Uterus (tissue), 4 donors: ENCODE measurements around the gene PTPRD. TPM values are rescaled to one million over a fixed set of nuclear protein-coding genes. Genes with fewer than 3 reads are reported as not detected.

Experiments
- DNase-seq, 2 donors: peaks; one replicate each; pipeline ENCODE4 v3.0.0-alpha.2; 2019 to 2020
- H3K27ac ChIP-seq, 2 donors: fragments of 200-600 bp; sonication (generic); 1 replicate in 1 of 2; 2 replicates in 1 of 2; pipeline ENCODE4 v1.5.1; 2016 to 2018
- H3K27me3 ChIP-seq, 2 donors: fragments of 200-600 bp; sonication (generic); one replicate each; pipeline ENCODE4 v1.5.1; 2018 to 2019; ENCODE audit warnings: control low read depth in 1 of 2
- H3K36me3 ChIP-seq, 2 donors: fragments of 200-600 bp; sonication (generic); one replicate each; pipeline ENCODE4 v1.5.1; 2019; ENCODE audit warnings: control low read depth in 1 of 2
- H3K4me1 ChIP-seq, 2 donors: fragments of 200-600 bp; sonication (generic); one replicate each; pipeline ENCODE4 v1.5.1; 2018 to 2019; ENCODE audit warnings: control low read depth in 1 of 2
- H3K4me3 ChIP-seq, 2 donors: fragments of 200-600 bp; sonication (generic); 1 replicate in 1 of 2; 2 replicates in 1 of 2; pipeline ENCODE4 v1.5.1; 2018 to 2019; ENCODE audit warnings: mild to moderate bottlenecking in 1 of 2
- H3K9me3 ChIP-seq, 2 donors: fragments of 200-600 bp; sonication (generic); one replicate each; pipeline ENCODE4 v1.5.1; 2019; ENCODE audit warnings: control low read depth in 1 of 2
- POLR2A ChIP-seq, 2 donors: fragments of 450-650 bp; IDR thresholded peaks; one replicate each; pipeline ENCODE4 v1.6.1; 2016; ENCODE audit warnings: antibody characterized with exemption in 2 of 2, mild to moderate bottlenecking in 1 of 2, moderate library complexity in 1 of 2
- intact Hi-C: fragments of 100-400 bp; cut with DNase I; formaldehyde crosslinking; loops from one replicate; pipeline ENCODE4 v1.15.1; 2023; ENCODE audit warnings: low total_unique reads
- total RNA-seq, 4 donors: library from RNA; depleted of rRNA in 3 of 4; stranded (reverse); fragments of >200 nt in 3 of 4; gene quantifications; one replicate each; pipeline versions ENCODE4 v1.1.0 to v1.2.4, GENCODE V29; 2014 to 2023
- TF ChIP-seq, protein P1 (sequence below), 4 experiments: fragments of 200-600 bp in 2 of 4; fragments of 450-650 bp in 2 of 4; sonication (generic) in 2 of 4; IDR thresholded peaks; one replicate each; pipeline ENCODE4 v1.5.1; 2016 to 2019; ENCODE audit warnings: antibody characterized with exemption in 4 of 4, mild to moderate bottlenecking in 2 of 4, moderate library complexity in 1 of 4
- donor health status: DM: yes; HTN: yes; CAD: no.

The PTPRD gene
- total RNA-seq, 4 donors from 2014 or later, result 1.2 to 136 (median 26.4) TPM

DNA sequence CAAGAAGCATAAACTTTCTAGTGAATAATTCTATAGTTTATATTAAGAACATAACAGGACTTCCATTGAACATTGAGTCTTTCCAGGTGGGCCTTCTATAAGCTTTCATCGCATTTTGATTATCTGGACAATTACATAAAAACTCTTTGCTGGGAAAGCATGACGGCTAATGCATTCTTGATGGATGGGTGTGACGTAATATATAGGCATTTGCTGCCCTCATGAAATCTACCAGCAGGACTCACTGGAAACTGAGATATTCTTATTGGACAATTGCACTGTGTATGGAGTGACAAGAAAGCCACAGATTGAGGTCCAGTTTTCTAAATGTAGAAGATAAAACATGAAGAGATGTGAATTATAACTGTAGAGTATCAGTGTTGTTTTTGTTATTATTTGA, 15.0 kb downstream of the PTPRD start:
- intact Hi-C loops, result no loop called here
- no peak for TF ChIP-seq POLR2A (IDR thresholded peaks at IDR 0.05)
- TF ChIP-seq, protein P1, sequence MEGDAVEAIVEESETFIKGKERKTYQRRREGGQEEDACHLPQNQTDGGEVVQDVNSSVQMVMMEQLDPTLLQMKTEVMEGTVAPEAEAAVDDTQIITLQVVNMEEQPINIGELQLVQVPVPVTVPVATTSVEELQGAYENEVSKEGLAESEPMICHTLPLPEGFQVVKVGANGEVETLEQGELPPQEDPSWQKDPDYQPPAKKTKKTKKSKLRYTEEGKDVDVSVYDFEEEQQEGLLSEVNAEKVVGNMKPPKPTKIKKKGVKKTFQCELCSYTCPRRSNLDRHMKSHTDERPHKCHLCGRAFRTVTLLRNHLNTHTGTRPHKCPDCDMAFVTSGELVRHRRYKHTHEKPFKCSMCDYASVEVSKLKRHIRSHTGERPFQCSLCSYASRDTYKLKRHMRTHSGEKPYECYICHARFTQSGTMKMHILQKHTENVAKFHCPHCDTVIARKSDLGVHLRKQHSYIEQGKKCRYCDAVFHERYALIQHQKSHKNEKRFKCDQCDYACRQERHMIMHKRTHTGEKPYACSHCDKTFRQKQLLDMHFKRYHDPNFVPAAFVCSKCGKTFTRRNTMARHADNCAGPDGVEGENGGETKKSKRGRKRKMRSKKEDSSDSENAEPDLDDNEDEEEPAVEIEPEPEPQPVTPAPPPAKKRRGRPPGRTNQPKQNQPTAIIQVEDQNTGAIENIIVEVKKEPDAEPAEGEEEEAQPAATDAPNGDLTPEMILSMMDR (IDR thresholded peaks at IDR 0.05), result no peak
- no peak for DNase-seq
- H3K36me3 ChIP-seq, result no peaks in the 10 kb centered on the region
- H3K9me3 ChIP-seq, result no peaks in the 10 kb centered on the region
- no peaks in the 10 kb centered on the region for H3K27me3 ChIP-seq
- H3K4me3 ChIP-seq, result no peak overlapping the region
- no peak overlapping the region for H3K27ac ChIP-seq
- H3K4me1 ChIP-seq, result no peaks in the 10 kb centered on the region

- Histone ChIP-seq H3K27me3 (no peaks in the 10 kb centered on the region), H3K4me1 (no peaks in the 10 kb centered on the region), H3K36me3 (no peaks in the 10 kb centered on the region), H3K4me3 (no peak overlapping the region), H3K9me3 (no peaks in the 10 kb centered on the region), H3K27ac (no peak overlapping the region)
- intact Hi-C loops, result no loop called here
- no peak for DNase-seq
- TF ChIP-seq, protein P1 (IDR thresholded peaks at IDR 0.05), result no peak
- TF ChIP-seq POLR2A (IDR thresholded peaks at IDR 0.05), result no peak
Observed at GRCh38 chr9:10594482-10594881, 18.3 kb downstream of the PTPRD start.

DNA sequence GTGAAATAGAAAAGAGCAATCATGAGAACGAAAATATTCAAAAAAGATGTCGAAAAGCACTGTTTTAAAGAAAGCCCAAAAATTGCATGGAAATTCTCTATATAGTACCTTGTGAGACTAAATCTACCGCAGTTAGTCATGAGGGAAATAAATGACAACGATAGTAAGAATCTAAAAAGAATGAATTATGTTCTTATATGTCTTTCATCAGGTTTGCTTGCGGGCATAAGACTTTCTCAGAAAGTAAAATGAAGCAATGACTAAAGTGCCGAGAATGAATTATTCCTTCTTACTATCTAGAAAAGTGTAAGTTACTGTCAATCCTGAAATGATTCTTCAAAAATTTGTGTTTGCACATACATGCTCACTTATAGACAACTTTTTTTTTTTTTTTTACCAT, 26.4 kb downstream of the PTPRD start:
- Histone ChIP-seq H3K36me3 (no peaks in the 10 kb centered on the region), H3K9me3 (no peaks in the 10 kb centered on the region), H3K4me3 (no peak overlapping the region), H3K4me1 (no peaks in the 10 kb centered on the region), H3K27ac (no peak overlapping the region), H3K27me3 (no peaks in the 10 kb centered on the region)
- intact Hi-C loops, result no loop called here
- TF ChIP-seq, protein P1 (IDR thresholded peaks at IDR 0.05), result no peak
- no peak for TF ChIP-seq POLR2A (IDR thresholded peaks at IDR 0.05)
- no peak for DNase-seq

- Histone ChIP-seq H3K36me3 (peaks cover 0 to 1% of the 10 kb centered on the region in 2 donors), H3K27ac (no peak overlapping the region), H3K4me3 (no peak overlapping the region), H3K9me3 (no peaks in the 10 kb centered on the region), H3K27me3 (no peaks in the 10 kb centered on the region), H3K4me1 (no peaks in the 10 kb centered on the region)
- TF ChIP-seq POLR2A (IDR thresholded peaks at IDR 0.05), result no peak
- TF ChIP-seq, protein P1 (IDR thresholded peaks at IDR 0.05), result no peak
- intact Hi-C loops, result no loop called here
- no peak for DNase-seq
Observed at GRCh38 chr9:10571699-10572098, 41.1 kb downstream of the PTPRD start.

GRCh38 chr9:10566848-10567247, 46.0 kb downstream of the PTPRD start:
- no peak overlapping the region for H3K27ac ChIP-seq
- no peak for TF ChIP-seq POLR2A (IDR thresholded peaks at IDR 0.05)
- TF ChIP-seq, protein P1 (IDR thresholded peaks at IDR 0.05), result no peak
- no peak for DNase-seq
- no peaks in the 10 kb centered on the region for H3K9me3 ChIP-seq
- H3K4me3 ChIP-seq, result no peak overlapping the region
- no peaks in the 10 kb centered on the region for H3K27me3 ChIP-seq
- intact Hi-C loops, result no loop called here
- H3K36me3 ChIP-seq, result no peaks in the 10 kb centered on the region
- no peaks in the 10 kb centered on the region for H3K4me1 ChIP-seq
